ENCODE data around the gene CEP85. TPM values are rescaled to one million over a fixed set of nuclear protein-coding genes. Genes with fewer than 3 reads are reported as not detected.

The CEP85 gene
- total RNA-seq, 1 donor, result 13.0 TPM

GRCh38 chr1:26263212-26263611, 29.2 kb downstream of the CEP85 start:
- H3K4me3 ChIP-seq (ENCODE audit: low read depth, low read length), result no peak overlapping the region
- TF ChIP-seq CTCF (IDR thresholded peaks at IDR 0.05; ENCODE audit: insufficient read depth, low read depth, low read length), result no peak
- DNase-seq (ENCODE audit: low read depth), result no peak

GRCh38 chr1:26265405-26265804, 31.4 kb downstream of the CEP85 start:
- no peak for TF ChIP-seq CTCF (IDR thresholded peaks at IDR 0.05; ENCODE audit: insufficient read depth, low read depth, low read length)
- DNase-seq (ENCODE audit: low read depth), result no peak
- H3K4me3 ChIP-seq (ENCODE audit: low read depth, low read length), result no peak overlapping the region

- no peak for DNase-seq (ENCODE audit: low read depth)
- TF ChIP-seq CTCF (IDR thresholded peaks at IDR 0.05; ENCODE audit: insufficient read depth, low read depth, low read length), result no peak
- no peak overlapping the region for H3K4me3 ChIP-seq (ENCODE audit: low read depth, low read length)
Observed at GRCh38 chr1:26268290-26269197, 34.5 kb downstream of the CEP85 start.

GRCh38 chr1:26269198-26269550, 35.2 kb downstream of the CEP85 start:
- no peak overlapping the region for H3K4me3 ChIP-seq (ENCODE audit: low read depth, low read length)
- TF ChIP-seq CTCF (IDR thresholded peaks at IDR 0.05; ENCODE audit: insufficient read depth, low read depth, low read length), result no peak
- DNase-seq (ENCODE audit: low read depth), result no peak

- no peak overlapping the region for H3K4me3 ChIP-seq (ENCODE audit: low read depth, low read length)
- TF ChIP-seq CTCF (IDR thresholded peaks at IDR 0.05; ENCODE audit: insufficient read depth, low read depth, low read length), result no peak
- no peak for DNase-seq (ENCODE audit: low read depth)
Observed at GRCh38 chr1:26274801-26275425, 40.9 kb downstream of the CEP85 start.

- peak; percentile 86 for DNase-seq (ENCODE audit: low read depth)
- no peak overlapping the region for H3K4me3 ChIP-seq (ENCODE audit: low read depth, low read length)
- peak; percentile 87 for TF ChIP-seq CTCF (IDR thresholded peaks at IDR 0.05; ENCODE audit: insufficient read depth, low read depth, low read length)
Observed at GRCh38 chr1:26275580-26276431, 41.8 kb downstream of the CEP85 start.
